Stimulated activated CD8-positive, alpha-beta memory T cell treated with anti-CD3 and anti-CD28 coated beads, Interleukin-2, amount 100 ng/mL, for 1 hour (primary cell): ENCODE measurements around the gene DLL4.

Experiments used
- DNase-seq, 2 donors: peaks; one replicate each; pipeline ENCODE4 v3.0.0-alpha.2; 2020; ENCODE audit warnings: low read depth in 2 of 2

The DLL4 gene

GRCh38 chr15:40928821-40929659 lies at the start of gene DLL4:
TSS of gene DLL4 (plus strand) at chr15:40929340. CDS start at chr15:40929669, 329 bp downstream.
- DNase-seq: no peak

- DNase-seq: no peak
These were observed 49.5 kb upstream of the DLL4 start for GRCh38 chr15:40879609-40880008.

GRCh38 chr15:40881351-40881750 lies 47.8 kb upstream of the DLL4 start:
- no peak for DNase-seq

- DNase-seq: no peak
These were observed 42.6 kb upstream of the DLL4 start for GRCh38 chr15:40886586-40886985.

- DNase-seq: no peak
These were observed 40.0 kb upstream of the DLL4 start for GRCh38 chr15:40889112-40889511.

- no peak for DNase-seq
These were observed 38.0 kb upstream of the DLL4 start for GRCh38 chr15:40891138-40891537.

- no peak for DNase-seq
These were observed 37.2 kb upstream of the DLL4 start for GRCh38 chr15:40891810-40892446.

- no peak for DNase-seq
These were observed 36.6 kb upstream of the DLL4 start for GRCh38 chr15:40892447-40893012.

GRCh38 chr15:40893019-40893670 lies 36.0 kb upstream of the DLL4 start:
- DNase-seq: no peak

GRCh38 chr15:40893733-40894680 lies 35.1 kb upstream of the DLL4 start, which contains the start of gene VPS18:
TSS of gene VPS18 (plus strand) at chr15:40894450. CDS start at chr15:40894769, 319 bp downstream.
- DNase-seq: peak; percentile 97 to 99

- DNase-seq: no peak
These were observed 34.3 kb upstream of the DLL4 start for GRCh38 chr15:40894681-40895448.

- DNase-seq: no peak
These were observed 29.5 kb upstream of the DLL4 start for GRCh38 chr15:40899536-40900207.

GRCh38 chr15:40900256-40901052 lies 28.7 kb upstream of the DLL4 start:
- no peak for DNase-seq

GRCh38 chr15:40901053-40901443 lies 28.1 kb upstream of the DLL4 start:
- no peak for DNase-seq

- DNase-seq: no peak
These were observed 26.3 kb upstream of the DLL4 start for GRCh38 chr15:40902605-40903561.

GRCh38 chr15:40904552-40905201 lies 24.5 kb upstream of the DLL4 start:
- no peak for DNase-seq
